Ishikawa (cell line): ENCODE data around the gene ABCA7.

ENCODE experiments used
- EP300 ChIP-seq: IDR thresholded peaks from 2 replicates; pipeline ENCODE4 v1.6.1; 2012; ENCODE audit warnings: borderline replicate concordance
- TAF1 ChIP-seq: IDR thresholded peaks from 2 replicates; pipeline ENCODE4 v1.6.1; 2012; ENCODE audit warnings: low read depth, mild to moderate bottlenecking
- TEAD4 ChIP-seq: IDR thresholded peaks from 2 replicates; pipeline ENCODE4 v1.6.1; 2012
- TF ChIP-seq, protein P1 (sequence below): IDR thresholded peaks from 2 replicates; pipeline ENCODE4 v1.6.1; 2012; ENCODE audit warnings: low read depth, mild to moderate bottlenecking

- no peak for TF ChIP-seq TEAD4
- no peak for TF ChIP-seq EP300
- no peak for TF ChIP-seq TAF1
- TF ChIP-seq, protein P1, sequence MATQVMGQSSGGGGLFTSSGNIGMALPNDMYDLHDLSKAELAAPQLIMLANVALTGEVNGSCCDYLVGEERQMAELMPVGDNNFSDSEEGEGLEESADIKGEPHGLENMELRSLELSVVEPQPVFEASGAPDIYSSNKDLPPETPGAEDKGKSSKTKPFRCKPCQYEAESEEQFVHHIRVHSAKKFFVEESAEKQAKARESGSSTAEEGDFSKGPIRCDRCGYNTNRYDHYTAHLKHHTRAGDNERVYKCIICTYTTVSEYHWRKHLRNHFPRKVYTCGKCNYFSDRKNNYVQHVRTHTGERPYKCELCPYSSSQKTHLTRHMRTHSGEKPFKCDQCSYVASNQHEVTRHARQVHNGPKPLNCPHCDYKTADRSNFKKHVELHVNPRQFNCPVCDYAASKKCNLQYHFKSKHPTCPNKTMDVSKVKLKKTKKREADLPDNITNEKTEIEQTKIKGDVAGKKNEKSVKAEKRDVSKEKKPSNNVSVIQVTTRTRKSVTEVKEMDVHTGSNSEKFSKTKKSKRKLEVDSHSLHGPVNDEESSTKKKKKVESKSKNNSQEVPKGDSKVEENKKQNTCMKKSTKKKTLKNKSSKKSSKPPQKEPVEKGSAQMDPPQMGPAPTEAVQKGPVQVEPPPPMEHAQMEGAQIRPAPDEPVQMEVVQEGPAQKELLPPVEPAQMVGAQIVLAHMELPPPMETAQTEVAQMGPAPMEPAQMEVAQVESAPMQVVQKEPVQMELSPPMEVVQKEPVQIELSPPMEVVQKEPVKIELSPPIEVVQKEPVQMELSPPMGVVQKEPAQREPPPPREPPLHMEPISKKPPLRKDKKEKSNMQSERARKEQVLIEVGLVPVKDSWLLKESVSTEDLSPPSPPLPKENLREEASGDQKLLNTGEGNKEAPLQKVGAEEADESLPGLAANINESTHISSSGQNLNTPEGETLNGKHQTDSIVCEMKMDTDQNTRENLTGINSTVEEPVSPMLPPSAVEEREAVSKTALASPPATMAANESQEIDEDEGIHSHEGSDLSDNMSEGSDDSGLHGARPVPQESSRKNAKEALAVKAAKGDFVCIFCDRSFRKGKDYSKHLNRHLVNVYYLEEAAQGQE = no peak
Measured at GRCh38 chr19:1011831-1012333, 28.0 kb upstream of the ABCA7 start.
